ENCODE measurements around the gene HINFP. TPM values are rescaled to one million over a fixed set of nuclear protein-coding genes. Genes with fewer than 3 reads are reported as not detected.
"Not testable (repeated sequence)": the region's sequence is repeated elsewhere in the genome, so short reads cannot be mapped to it uniquely, and the experiment has no call there.

The HINFP gene
- total RNA-seq, 2 experiments from 2014 or later: 36.6 to 36.7 TPM

DNA sequence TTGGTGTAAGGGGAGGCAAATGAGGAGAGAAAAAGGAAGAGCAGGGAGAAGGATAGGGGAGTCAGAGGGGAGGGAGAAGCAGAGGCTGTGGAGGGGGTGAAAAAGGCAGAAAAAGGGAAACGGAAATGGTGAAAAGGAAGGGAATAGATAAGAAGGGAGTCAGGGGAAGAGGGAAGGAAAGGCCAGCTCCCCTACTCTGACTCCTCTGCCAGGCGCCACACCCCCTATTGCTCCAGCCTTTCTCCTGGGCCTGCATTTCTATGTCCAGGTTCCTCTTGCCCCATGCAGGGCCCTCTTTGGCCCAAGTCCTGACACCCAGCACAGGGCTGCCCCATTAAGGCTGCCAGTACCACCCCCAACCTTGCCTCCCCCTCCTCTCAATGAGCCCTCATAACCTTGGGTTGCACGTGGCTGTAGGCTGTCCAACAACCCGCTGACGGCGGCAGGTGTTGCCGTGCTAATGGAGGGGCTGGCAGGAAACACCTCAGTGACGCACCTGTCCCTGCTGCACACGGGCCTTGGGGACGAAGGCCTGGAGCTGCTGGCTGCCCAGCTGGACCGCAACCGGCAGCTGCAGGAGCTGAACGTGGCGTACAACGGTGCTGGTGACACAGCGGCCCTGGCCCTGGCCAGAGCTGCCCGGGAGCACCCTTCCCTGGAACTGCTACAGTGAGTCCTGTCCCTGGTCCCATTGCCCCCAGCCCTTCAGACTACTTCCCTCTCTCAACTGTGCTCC, 60.5 kb downstream of the HINFP start:
- H3K27ac Mint-ChIP-seq: no peak overlapping the region
- DNase-seq: no peak
- CTCF ChIA-PET: no interaction called here
- POLR2A ChIA-PET: interaction anchor here (1.6 kb wide), 1 partner anchor 13 kb away, joined by 4 read pairs; the partner anchor contains the start of gene NLRX1
- H3K27me3 Mint-ChIP-seq: no peaks in the 10 kb centered on the region
- peaks cover 9% of the 10 kb centered on the region for H3K36me3 Mint-ChIP-seq (ENCODE audit: low read depth)
- H3K4me1 Mint-ChIP-seq: peaks cover 14% of the 10 kb centered on the region
- H3K4me3 Mint-ChIP-seq: no peak overlapping the region
- H3K9me3 Mint-ChIP-seq: no peaks in the 10 kb centered on the region

DNA sequence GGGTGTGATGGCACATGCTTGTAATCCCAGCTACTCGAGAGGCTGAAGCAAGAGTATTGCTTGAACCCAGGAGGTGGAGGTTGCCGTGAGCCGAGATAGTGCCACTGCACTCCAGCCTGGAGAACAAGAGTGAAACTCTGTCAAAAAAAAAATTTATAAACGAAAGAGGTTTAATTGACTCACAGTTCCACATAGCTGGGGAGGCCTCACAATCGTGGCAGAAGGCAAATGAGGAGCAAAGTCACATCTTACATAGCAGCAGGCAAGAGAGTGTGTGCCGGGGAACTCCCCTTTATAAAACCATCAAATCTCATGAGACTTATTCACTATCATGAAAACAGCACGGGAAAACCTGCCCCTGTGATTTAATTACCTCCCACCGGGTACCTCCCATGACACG, 63.0 kb downstream of the HINFP start:
- H3K4me1 Mint-ChIP-seq; H3K36me3 Mint-ChIP-seq (ENCODE audit: low read depth); H3K27me3 Mint-ChIP-seq; H3K27ac Mint-ChIP-seq; CTCF ChIA-PET; H3K4me3 Mint-ChIP-seq; H3K9me3 Mint-ChIP-seq; POLR2A ChIA-PET; DNase-seq: not testable (repeated sequence)

Other genes starting within 250 kb of the HINFP start
- gene CXCR5, start 237.7 kb upstream of the HINFP start, total RNA-seq: under 1 TPM; 0.83 to 0.86 TPM
- gene BCL9L, start 195.7 kb upstream of the HINFP start, total RNA-seq: 10 to 100 TPM; 56.8 to 62.5 TPM
- gene UPK2, start 165.3 kb upstream of the HINFP start, total RNA-seq: not detected
- gene FOXR1, start 149.8 kb upstream of the HINFP start, total RNA-seq: not detected
- 10 to 100 TPM; 34.6 to 35.0 TPM for gene CENATAC, start 123.4 kb upstream of the HINFP start, total RNA-seq
- gene RPS25, start 103.2 kb upstream of the HINFP start, total RNA-seq: 1,000 to 10,000 TPM; 1,257 to 1,287 TPM
- 10 to 100 TPM; 67.0 to 71.1 TPM for gene TRAPPC4, start 102.8 kb upstream of the HINFP start, total RNA-seq
- gene SLC37A4, start 90.7 kb upstream of the HINFP start, total RNA-seq: 10 to 100 TPM; 31.6 to 33.9 TPM
- 100 to 1,000 TPM; 123 to 125 TPM for gene HYOU1, start 64.4 kb upstream of the HINFP start, total RNA-seq
- gene VPS11, start 53.8 kb upstream of the HINFP start, total RNA-seq: 10 to 100 TPM; 30.6 to 36.1 TPM
- 10 to 100 TPM; 17.3 to 18.8 TPM for gene HMBS, start 36.7 kb upstream of the HINFP start, total RNA-seq
- gene DPAGT1, start 19.7 kb upstream of the HINFP start, total RNA-seq: 10 to 100 TPM; 57.3 to 58.4 TPM
- gene C2CD2L, start 14.2 kb upstream of the HINFP start, total RNA-seq: 10 to 100 TPM; 28.5 to 29.2 TPM
- gene ABCG4, start 27.5 kb downstream of the HINFP start, total RNA-seq: not detected
- gene NLRX1, start 47.1 kb downstream of the HINFP start, total RNA-seq: 10 to 100 TPM; 19.2 to 21.9 TPM
- under 1 TPM; 0.33 to 0.35 TPM for gene NHERF4, start 63.9 kb downstream of the HINFP start, total RNA-seq
- 10 to 100 TPM; 45.0 to 47.0 TPM for gene CBL, start 84.8 kb downstream of the HINFP start, total RNA-seq
- 1 to 10 TPM; 6.5 to 6.6 TPM for gene MCAM, start 195.6 kb downstream of the HINFP start, total RNA-seq
- 10 to 100 TPM; 33.5 to 35.1 TPM for gene RNF26, start 212.9 kb downstream of the HINFP start, total RNA-seq
- not detected for gene C1QTNF5, start 219.3 kb downstream of the HINFP start, total RNA-seq
- not detected for gene MFRP, start 225.1 kb downstream of the HINFP start, total RNA-seq

Data from activated CD4-positive, alpha-beta memory T cell treated with anti-CD3 and anti-CD28 coated beads, Interleukin-2, amount 10 ng/mL, durations not matched to agents 7 days and 5 days (primary cell).